ENCODE results near the gene TMBIM4.

GRCh38 chr12:66165141-66165540, 4.7 kb downstream of the TMBIM4 start:
- TF ChIP-seq ZBTB8A (tag by site-specific recombination; IDR thresholded peaks at IDR 0.05) (no peak), ZNF510 (tag by site-specific recombination; IDR thresholded peaks at IDR 0.05; ENCODE audit: insufficient replicate concordance) (no peak), ZNF561 (tag by site-specific recombination; IDR thresholded peaks at IDR 0.05; ENCODE audit: borderline replicate concordance) (no peak), ZNF692 (tag by site-specific recombination; IDR thresholded peaks at IDR 0.05) (no peak), CTCF (tag by site-specific recombination; IDR thresholded peaks at IDR 0.05) (no peak), TCF7L2 (IDR thresholded peaks at IDR 0.05; ENCODE audit: borderline replicate concordance, low read depth, low read length) (no peak), INSM2 (tag by site-specific recombination; IDR thresholded peaks at IDR 0.05) (no peak), YY1 (tag by site-specific recombination; IDR thresholded peaks at IDR 0.05) (no peak)
